DOHH2 (cell line): ENCODE results near the gene EMSY.

ENCODE experiments used
- H3F3A ChIP-seq: fragments of 200-600 bp; sonication (generic), shearing (Covaris generic); 2 replicates; pipeline ENCODE4 v1.6.0; 2016; ENCODE audit warnings: antibody characterized with exemption, mild to moderate bottlenecking; ENCODE audit not compliant: control insufficient read depth, insufficient read depth
- H3K27ac ChIP-seq: fragments of 200-600 bp; sonication (generic); 2 replicates; pipeline ENCODE4 v1.5.1; 2014; ENCODE audit warnings: low read depth, mild to moderate bottlenecking, low read length, moderate library complexity
- H3K27me3 ChIP-seq: fragments of 200-600 bp; sonication (generic); 2 replicates; pipeline ENCODE4 v1.6.1; 2014; ENCODE audit warnings: mild to moderate bottlenecking, low read length, mixed read lengths; ENCODE audit not compliant: control insufficient read depth
- H3K36me3 ChIP-seq: fragments of 200-600 bp; sonication (generic); 2 replicates; pipeline ENCODE4 v1.6.1; 2014; ENCODE audit warnings: mild to moderate bottlenecking, low read length, moderate library complexity, mixed read lengths; ENCODE audit not compliant: control insufficient read depth
- H3K4me1 ChIP-seq: fragments of 200-600 bp; sonication (generic); 2 replicates; pipeline ENCODE4 v1.6.1; 2014; ENCODE audit warnings: mild to moderate bottlenecking, low read length, mixed read lengths; ENCODE audit not compliant: control insufficient read depth
- H3K4me2 ChIP-seq: fragments of 200-600 bp; sonication (generic); 2 replicates; pipeline ENCODE4 v1.6.0; 2014; ENCODE audit warnings: mild to moderate bottlenecking, low read length, moderate library complexity
- H3K4me3 ChIP-seq: fragments of 200-600 bp; sonication (generic); 2 replicates; pipeline ENCODE4 v1.5.1; 2014; ENCODE audit warnings: mild to moderate bottlenecking, low read length, mixed read lengths
- H3K79me2 ChIP-seq: fragments of 200-600 bp; sonication (generic); 2 replicates; pipeline ENCODE4 v1.6.1; 2014; ENCODE audit warnings: mild to moderate bottlenecking, low read length, mixed read lengths; ENCODE audit not compliant: control insufficient read depth
- H3K9me2 ChIP-seq: fragments of 200-600 bp; sonication (generic); replicated peaks from 2 replicates; pipeline ENCODE4 v1.6.1; 2014; ENCODE audit warnings: mild to moderate bottlenecking, low read length, mixed read lengths; ENCODE audit not compliant: control insufficient read depth
- H3K9me3 ChIP-seq: fragments of 200-600 bp; sonication (generic); 2 replicates; pipeline ENCODE4 v1.6.1; 2014; ENCODE audit warnings: antibody characterized with exemption, low read length, mixed read lengths; ENCODE audit not compliant: control insufficient read depth, insufficient read depth
- H4K20me1 ChIP-seq: fragments of 200-600 bp; sonication (generic); 2 replicates; pipeline ENCODE4 v1.6.0; 2014; ENCODE audit warnings: low read depth, mild to moderate bottlenecking, antibody characterized with exemption, low read length, moderate library complexity; ENCODE audit not compliant: control insufficient read depth, insufficient read depth
- EZH2phosphoT487 ChIP-seq: fragments of 200-600 bp; sonication (generic); IDR thresholded peaks from 2 replicates; pipeline ENCODE4 v1.6.1; 2017; ENCODE audit warnings: borderline replicate concordance, mild to moderate bottlenecking, antibody characterized with exemption, low read length, moderate library complexity, mixed read lengths
- TF ChIP-seq, protein P1 (sequence below): fragments of 200-600 bp; sonication (generic); IDR thresholded peaks from one replicate; pipeline ENCODE4 v1.5.1; 2014; ENCODE audit warnings: antibody characterized with exemption, mild to moderate bottlenecking, low read depth, low read length; ENCODE audit not compliant: poor library complexity, severe bottlenecking

EMSY gene

GRCh38 chr11:76523147-76523546 is 78.3 kb downstream of the EMSY start:
- Histone ChIP-seq H3K79me2 (no peaks in the 10 kb centered on the region), H3K9me2 (no peaks in the 10 kb centered on the region), H3K27me3 (no peaks in the 10 kb centered on the region), H3K4me2 (no peak overlapping the region), H3K27ac (no peak overlapping the region), H3K4me3 (no peak overlapping the region), H3K36me3 (peaks cover 22% of the 10 kb centered on the region), H3F3A (0 out of 2 replicates have a peak, but pooled peaks cover 2% of the 10 kb centered on the region), H3K9me3 (no peaks in the 10 kb centered on the region), H4K20me1 (no peaks in the 10 kb centered on the region), H3K4me1 (no peaks in the 10 kb centered on the region)
- TF ChIP-seq, protein P1, sequence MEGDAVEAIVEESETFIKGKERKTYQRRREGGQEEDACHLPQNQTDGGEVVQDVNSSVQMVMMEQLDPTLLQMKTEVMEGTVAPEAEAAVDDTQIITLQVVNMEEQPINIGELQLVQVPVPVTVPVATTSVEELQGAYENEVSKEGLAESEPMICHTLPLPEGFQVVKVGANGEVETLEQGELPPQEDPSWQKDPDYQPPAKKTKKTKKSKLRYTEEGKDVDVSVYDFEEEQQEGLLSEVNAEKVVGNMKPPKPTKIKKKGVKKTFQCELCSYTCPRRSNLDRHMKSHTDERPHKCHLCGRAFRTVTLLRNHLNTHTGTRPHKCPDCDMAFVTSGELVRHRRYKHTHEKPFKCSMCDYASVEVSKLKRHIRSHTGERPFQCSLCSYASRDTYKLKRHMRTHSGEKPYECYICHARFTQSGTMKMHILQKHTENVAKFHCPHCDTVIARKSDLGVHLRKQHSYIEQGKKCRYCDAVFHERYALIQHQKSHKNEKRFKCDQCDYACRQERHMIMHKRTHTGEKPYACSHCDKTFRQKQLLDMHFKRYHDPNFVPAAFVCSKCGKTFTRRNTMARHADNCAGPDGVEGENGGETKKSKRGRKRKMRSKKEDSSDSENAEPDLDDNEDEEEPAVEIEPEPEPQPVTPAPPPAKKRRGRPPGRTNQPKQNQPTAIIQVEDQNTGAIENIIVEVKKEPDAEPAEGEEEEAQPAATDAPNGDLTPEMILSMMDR: no peak
- TF ChIP-seq EZH2phosphoT487: no peak

DNA sequence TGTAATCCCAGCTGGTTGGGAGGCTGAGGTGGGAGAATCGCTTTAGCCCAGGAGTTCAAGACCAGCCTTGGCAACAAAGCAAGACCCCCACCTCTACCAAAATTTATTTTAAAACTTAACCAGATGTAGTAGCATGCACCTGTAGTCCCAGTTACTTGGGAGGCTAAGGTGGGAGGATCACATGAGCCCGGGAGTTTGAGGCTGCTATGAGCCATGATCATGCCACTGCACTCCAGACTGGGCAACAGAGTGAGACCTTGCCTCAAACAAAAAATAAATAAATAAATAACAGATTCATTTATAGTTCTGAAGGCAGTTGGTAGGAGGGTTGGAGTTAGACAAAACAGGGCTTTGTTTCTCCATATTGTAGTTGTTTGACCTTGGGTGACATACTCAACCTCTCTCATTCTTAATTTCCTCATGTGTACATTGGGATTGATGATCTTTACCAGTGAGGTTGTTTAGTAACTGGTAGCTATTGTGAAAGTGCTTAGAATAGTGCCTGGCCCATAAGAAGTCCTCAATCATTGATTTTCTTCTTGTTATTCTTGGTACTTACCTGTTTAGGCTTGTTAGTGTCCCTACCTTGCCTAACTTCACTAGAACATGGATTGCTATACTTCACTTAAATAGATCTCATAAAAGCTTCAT is 79.1 kb downstream of the EMSY start:
- Histone ChIP-seq H3K79me2 (no peaks in the 10 kb centered on the region), H3K27me3 (no peaks in the 10 kb centered on the region), H4K20me1 (no peaks in the 10 kb centered on the region), H3K9me2 (no peaks in the 10 kb centered on the region), H3K27ac (no peak overlapping the region), H3K4me1 (no peaks in the 10 kb centered on the region), H3K36me3 (peaks cover 29% of the 10 kb centered on the region), H3K4me2 (no peak overlapping the region), H3K4me3 (no peak overlapping the region), H3F3A (0 out of 2 replicates have a peak, but pooled peaks cover 2% of the 10 kb centered on the region), H3K9me3 (no peaks in the 10 kb centered on the region)
- TF ChIP-seq, protein P1: no peak
- TF ChIP-seq EZH2phosphoT487: no peak

GRCh38 chr11:76524461-76524860 is 79.6 kb downstream of the EMSY start:
- no peak overlapping the region for H3K4me3 ChIP-seq
- no peaks in the 10 kb centered on the region for H3K9me3 ChIP-seq
- no peaks in the 10 kb centered on the region for H3K27me3 ChIP-seq
- no peak for TF ChIP-seq EZH2phosphoT487
- TF ChIP-seq, protein P1: no peak
- 0 out of 2 replicates have a peak, but pooled peaks cover 2% of the 10 kb centered on the region for H3F3A ChIP-seq
- no peaks in the 10 kb centered on the region for H4K20me1 ChIP-seq
- no peaks in the 10 kb centered on the region for H3K9me2 ChIP-seq
- H3K4me1 ChIP-seq: no peaks in the 10 kb centered on the region
- H3K36me3 ChIP-seq: peaks cover 34% of the 10 kb centered on the region
- H3K4me2 ChIP-seq: no peak overlapping the region
- H3K27ac ChIP-seq: no peak overlapping the region
- H3K79me2 ChIP-seq: no peaks in the 10 kb centered on the region
